Measurements from ENCODE around the gene KLHL6.
A peak's percentile ranks its signal among the peaks of the same experiment; 100 is the strongest.

Gene KLHL6

DNA sequence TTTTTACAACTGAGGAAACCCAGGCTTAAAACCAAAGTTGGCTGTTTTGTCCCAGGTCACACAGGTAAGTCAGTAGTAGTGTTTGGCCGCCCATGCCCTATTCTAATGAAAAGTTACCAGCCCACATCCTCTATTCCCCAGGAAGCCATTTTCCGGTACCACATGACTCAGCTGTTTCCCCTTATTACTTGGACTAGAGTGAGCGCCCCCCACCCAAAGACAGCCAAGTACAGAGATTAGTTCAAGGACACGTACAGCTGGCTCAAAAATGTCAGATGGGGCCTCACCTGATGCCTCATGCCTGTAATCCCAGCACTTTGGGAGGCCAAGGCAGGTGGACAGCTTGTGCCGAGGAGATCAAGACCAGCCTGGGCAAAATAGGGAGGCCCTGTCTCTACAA, 8.5 kb upstream of the KLHL6 start:
- DNase-seq = no peak

DNA sequence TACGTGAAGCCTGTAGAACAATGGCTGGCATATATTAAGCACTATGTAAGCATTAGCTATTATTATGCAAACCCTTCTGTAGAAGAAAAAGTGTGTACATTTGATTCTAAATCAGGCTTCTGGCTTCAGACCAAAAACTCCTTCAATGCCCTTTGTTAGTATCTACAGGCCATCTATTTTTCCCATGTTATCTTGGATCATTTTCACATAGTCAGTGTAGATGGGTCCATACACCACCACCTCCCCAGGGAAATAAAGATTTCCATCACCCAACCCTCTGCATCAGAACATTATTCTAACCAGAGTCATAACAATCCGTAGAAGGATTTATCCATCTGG, 8.0 kb upstream of the KLHL6 start:
- DNase-seq = no peak

- peak; percentile 12 to 18 for DNase-seq
Observed at GRCh38 chr3:183560607-183561006, 5.1 kb upstream of the KLHL6 start.

DNA sequence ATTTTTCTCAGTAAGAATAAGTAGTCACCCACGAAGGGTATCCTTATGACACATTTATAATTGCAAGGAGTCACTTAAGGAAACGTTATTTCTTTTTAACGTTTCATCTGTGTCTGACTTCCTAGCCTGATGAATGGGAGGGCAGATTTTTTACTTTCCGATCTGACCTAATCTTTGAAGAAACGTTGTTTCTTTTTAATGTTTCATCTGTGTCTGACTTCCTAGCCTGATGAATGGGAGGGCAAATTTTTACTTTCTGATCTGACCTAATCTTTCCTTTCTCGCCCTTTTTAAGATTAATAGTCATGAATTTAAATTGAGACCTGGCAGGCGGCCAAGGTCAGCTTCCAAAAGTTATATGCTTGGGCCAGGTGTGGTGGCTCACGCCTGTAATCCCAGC, 3.0 kb upstream of the KLHL6 start:
- DNase-seq = no peak

- DNase-seq = no peak
Observed at GRCh38 chr3:183556722-183557121, 1.2 kb upstream of the KLHL6 start.

- DNase-seq = no peak
Observed at GRCh38 chr3:183554377-183554776, 1.1 kb downstream of the KLHL6 start.

GRCh38 chr3:183553334-183554026, 2.0 kb downstream of the KLHL6 start:
- DNase-seq = no peak

DNA sequence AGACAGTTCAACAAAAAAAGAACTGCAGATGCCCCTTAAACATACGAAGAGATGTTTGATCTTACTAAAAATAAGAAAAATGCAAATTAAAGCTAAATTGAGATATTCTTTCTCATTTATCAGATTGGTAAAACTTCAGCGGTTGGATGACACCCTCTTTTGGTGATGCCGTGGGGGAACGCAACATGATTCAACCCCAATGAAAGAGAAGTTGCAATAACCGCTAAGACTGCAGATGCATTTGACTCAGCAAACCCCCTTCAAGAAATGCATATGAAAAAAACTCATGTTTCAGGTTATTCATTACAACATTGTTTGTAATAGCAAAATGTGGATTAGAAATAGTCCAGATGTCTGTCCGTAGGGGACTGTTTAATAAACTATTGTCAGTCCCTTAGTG, 3.6 kb downstream of the KLHL6 start:
- peak; percentile 27 to 30 for DNase-seq

DNA sequence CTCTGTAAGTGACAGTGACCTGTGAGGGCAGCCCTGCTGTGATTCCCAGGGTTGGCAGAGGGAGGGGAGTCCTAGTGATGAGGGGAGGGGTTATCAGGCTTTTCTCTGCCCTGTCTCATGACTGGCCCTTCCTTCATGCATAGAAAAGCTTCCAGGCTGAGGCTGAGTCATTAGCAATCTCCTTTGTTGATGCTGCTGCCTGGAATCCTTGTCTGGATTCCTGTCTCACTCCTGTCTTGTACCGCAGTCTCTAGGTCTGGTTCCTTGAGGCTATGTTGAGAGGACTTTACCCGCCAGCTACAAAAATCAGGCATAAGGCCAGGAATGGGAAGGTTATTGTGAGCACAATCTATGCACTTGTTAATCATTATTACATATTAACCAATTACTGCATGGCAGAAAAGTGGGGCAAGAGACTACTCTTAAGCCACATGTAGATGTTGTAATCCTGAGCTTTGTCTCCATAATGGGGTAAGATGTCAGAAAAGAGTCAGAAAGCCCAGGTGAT, 7.2 kb downstream of the KLHL6 start:
- no peak for DNase-seq

GRCh38 chr3:183546625-183547024, 8.9 kb downstream of the KLHL6 start:
- DNase-seq = no peak

DNA sequence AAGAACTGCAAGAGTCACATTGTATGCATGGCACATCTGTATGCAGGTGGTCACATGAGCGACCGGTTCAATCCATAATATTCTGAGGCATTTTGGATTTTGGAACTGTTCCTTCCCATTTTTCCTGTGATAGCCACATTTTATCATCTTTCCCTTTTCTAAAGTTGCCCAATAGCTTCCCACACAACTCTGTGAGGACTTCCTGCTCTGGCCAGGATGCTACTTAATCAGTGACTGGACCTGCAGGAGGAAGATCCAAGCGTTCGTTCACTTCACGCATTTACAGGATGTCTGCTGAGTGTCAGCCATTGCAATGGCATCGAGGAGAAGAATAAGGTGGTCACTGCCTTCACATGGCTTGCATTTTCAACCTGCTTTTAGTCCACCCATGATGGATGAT, 9.8 kb downstream of the KLHL6 start:
- DNase-seq = no peak

GRCh38 chr3:183542355-183542754, 13.2 kb downstream of the KLHL6 start:
- DNase-seq = no peak

GRCh38 chr3:183541738-183542137, 13.8 kb downstream of the KLHL6 start:
- no peak for DNase-seq

- DNase-seq = no peak
Observed at GRCh38 chr3:183541235-183541655, 14.3 kb downstream of the KLHL6 start.

DNA sequence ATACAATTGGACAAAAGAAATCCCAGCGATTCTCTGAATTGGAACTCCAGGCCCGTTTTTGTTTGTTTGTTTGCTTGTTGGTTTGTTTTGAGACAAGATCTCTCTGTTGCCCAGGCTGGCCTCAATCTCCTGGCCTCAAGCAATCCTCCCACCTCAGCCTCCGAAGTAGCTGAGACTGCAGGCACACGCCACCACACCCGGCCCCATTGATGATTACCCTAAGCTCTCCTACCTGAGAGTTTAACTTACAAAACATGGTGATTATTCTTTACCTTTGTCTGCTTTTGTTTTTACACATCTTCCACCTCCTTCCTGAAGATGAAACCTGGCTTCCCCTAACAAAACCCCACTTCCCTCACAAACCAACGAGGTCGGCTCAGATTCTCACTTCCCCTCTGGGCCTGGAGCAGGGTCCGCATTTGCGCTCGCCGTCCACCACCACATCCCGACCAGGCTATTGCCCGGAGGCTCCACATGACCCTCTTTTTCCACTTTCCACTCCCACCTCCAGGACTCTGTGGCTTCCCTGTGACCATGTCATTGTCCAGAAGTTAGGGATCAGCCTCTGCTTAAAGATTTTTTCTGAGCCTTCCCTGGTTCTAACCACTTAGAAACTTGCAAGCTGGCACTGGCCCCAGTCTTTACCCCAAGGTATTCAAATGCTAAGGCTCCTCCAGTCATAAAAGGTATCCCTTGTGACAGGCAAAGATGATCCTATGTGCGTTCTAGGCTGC, 14.8 kb downstream of the KLHL6 start:
- DNase-seq = no peak

GRCh38 chr3:183539811-183540210, 15.7 kb downstream of the KLHL6 start:
- DNase-seq = no peak

- DNase-seq = no peak
Observed at GRCh38 chr3:183538486-183538885, 17.0 kb downstream of the KLHL6 start.

- DNase-seq = no peak
Observed at GRCh38 chr3:183537295-183537730, 18.2 kb downstream of the KLHL6 start.

GRCh38 chr3:183536238-183536880, 19.1 kb downstream of the KLHL6 start:
- no peak for DNase-seq

DNA sequence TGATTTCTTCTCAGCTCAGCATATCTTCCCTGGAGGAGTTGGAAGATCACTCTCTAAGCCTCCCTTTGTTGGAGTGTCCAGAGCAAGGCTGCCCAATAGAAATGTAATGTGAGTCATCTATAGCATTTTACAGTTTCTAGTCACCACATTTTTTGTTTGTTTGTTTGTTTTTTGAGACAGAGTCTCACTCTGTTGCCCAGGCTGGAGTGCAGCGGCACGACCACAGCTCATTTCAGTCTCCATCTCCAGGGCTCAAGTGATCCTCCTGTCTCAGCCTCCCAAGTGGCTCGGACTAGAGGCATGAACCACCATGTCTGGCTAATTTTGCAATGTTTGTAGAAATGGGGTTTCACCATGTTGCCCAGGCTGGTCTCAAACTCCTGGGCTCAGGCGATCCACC, 21.3 kb downstream of the KLHL6 start:
- DNase-seq = no peak

DNA sequence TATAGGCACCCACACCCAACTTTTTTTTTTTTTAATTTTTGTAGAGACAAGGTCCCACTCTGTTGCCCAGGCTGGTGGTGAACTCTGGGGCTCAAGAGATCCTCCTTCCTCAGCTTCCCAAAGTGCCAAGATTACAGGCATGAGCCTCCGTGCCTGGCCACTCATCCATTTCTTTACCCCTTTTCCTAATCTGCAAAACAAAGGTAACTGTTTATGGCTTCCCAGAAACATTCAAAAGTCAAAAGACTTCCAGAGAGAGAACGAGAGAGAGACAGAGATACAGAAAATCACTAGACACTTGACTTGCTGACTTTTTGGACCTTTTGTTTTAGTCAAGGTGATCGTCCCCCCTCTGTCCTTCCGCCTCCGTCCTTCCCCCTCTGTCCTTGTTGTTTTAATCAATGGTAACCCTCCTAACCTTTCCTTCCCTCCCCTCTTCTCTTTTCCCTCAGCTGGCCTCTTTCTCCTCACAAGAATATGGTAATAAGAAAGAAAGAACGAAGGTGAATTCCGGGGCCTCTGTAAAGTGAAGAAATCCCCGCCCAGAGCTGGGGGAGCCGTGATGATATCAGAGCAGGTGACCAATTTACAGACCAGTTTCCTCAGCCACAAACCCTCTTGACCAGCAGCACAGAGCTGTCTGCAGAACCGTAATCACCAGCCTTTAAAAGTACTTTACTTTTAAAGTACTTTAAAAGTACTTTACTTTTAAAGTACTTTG, 21.9 kb downstream of the KLHL6 start:
- DNase-seq = no peak

DNA sequence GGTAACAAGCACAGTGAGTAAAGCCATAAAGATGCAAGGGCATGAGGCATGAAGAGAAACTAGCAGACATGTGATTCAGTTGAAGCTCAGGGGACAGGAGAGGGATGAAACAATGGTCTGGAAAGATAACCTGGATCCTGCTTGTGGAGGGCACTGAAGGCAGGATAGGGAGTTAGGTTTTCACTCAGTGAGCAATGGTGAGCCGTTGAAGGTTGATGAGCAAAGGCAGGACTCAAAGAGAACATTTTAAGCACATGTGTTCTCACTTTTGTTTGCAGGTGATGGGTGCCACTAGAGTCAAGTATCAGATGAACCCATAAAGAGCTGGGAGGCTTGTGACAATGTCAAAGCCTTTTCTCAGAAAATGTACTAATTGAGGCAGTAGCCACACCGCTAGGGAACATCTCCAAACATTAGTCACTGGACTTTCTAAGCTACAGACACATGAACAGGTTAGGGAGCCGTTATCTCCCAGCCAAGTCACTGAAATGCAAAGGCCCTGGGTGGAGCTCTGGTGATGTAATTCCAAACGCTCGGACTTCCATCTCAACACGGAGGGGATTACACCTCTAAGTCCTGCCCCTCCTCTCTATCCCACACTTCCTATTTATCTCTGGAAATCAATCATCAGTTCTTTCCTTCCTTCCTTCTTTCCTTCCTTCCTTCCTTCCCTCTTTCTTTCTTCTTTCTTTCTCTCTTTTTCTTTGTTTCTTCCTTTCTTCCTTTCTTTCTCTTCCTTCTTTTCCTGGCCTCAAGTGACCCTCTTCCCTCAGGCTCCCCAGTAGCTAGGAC, 22.7 kb downstream of the KLHL6 start:
- DNase-seq = no peak
